GM21786 (cell line): ENCODE results near the gene LIME1.

Experiments used
- ATAC-seq: cut with Tn5 transposase; IDR thresholded peaks from one replicate; pipeline ENCODE4 v1.9.1; 2021; ENCODE audit not compliant: unreplicated experiment

LIME1 gene, protein sequence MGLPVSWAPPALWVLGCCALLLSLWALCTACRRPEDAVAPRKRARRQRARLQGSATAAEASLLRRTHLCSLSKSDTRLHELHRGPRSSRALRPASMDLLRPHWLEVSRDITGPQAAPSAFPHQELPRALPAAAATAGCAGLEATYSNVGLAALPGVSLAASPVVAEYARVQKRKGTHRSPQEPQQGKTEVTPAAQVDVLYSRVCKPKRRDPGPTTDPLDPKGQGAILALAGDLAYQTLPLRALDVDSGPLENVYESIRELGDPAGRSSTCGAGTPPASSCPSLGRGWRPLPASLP

DNA sequence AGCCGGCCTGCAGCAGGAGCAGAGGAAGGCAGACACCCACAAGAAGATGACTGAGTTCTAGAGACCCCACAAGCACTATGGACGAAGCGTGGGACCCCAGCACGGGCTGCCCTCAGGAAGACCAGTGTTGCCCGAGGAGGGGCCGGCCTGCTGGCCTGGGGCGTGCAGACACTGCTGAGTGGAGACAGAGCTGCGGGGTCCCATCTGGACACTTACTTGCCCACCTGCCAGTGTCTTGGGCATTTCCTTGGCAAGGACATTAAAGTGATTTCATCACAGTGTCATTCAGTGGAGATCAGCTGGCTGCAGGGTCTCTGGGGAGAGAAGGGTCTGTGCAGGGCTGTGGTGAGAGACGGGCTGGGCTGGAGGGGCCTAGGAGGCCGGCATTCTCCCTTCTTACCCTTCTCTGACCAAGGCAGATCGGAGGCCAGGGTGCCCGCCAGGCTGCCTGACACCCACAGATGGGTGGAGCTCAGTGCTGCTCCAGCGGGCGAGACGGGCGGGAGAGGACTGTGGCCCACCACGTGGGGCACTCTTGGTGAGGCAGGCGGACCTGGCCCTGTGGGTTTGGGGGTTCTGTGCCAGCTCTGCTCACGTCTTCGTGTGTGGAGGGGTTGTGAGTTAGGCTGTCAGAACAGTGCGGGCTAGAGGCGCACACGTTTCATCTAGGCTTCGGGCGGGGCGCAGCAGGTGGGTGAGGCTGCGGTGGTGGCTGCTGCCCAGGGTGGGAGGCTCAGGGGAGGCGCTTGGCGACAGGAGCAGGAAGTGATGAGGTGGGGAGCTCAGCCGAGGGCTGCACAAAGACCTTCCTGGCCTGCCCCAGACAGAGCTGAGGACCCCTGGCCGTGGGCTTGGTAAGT is at the start of gene LIME1:
Gene LIME1, plus strand, starts transcription at position 806 of the 860 bp plus-strand sequence. CDS start 886 bp downstream, outside the sequence.
- no peak for ATAC-seq

DNA sequence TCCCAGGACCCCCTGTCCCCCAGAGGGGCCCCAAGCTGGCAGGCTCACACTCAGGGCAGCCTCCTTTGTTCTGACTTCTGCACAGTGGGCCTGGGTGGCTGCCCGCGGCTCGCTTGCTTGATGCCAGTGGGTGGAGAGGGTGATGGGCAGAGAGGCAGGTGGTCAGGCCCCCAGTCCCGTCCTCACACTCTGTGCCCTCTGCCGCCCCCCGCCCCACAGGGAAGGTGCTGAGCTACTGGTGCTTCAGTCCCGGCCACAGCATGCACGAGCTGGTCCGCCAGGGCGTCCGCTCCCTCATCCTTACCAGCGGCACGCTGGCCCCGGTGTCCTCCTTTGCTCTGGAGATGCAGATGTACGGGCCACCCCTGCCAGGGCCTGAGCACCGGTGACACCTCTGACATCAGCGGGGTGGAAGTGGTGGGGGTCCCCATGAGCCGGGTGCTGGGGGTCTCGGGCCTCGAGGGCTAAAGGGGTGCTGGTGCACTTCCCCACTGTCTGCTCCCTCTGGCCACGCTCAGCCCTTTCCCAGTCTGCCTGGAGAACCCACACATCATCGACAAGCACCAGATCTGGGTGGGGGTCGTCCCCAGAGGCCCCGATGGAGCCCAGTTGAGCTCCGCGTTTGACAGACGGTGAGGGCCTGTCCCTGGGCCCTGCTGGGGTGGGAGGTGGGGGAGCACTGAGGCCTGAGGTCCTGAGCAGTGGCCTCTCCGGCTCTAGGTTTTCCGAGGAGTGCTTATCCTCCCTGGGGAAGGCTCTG is 48.9 kb upstream of the LIME1 start:
- no peak for ATAC-seq

DNA sequence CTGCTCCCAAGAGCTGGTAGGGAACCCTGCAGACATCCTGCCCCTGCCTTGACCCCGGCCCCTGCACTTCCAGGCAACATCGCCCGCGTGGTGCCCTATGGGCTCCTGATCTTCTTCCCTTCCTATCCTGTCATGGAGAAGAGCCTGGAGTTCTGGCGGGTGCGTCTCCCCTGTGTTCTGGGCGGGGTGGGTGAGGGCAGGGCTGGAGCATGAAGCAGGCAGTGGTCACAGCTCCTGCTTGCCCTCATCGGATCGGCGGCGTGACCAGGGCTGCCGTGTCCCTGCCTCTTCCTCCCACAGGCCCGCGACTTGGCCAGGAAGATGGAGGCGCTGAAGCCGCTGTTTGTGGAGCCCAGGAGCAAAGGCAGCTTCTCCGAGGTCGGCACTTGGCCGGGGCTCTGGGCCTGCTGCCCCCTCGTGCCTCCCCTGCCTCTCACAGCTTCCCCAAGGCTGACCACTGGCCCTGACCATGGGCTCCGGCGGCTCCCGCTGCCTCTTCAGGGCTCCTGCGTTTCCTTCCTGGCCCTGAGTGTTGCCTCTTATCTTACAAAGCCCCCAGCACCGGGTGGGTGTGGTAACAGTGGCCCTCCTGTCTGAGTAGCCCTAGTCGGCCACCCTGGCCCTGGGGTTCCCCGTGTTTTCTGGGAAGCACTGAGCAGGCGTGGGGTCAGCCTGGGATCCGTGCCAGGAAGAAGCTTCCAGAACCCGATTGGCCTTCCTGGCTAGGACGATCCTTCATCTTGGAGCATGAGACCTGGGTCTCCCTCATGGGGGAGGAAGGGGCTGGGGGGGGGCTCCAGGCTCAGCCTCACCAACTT is 48.0 kb upstream of the LIME1 start:
- no peak for ATAC-seq

DNA sequence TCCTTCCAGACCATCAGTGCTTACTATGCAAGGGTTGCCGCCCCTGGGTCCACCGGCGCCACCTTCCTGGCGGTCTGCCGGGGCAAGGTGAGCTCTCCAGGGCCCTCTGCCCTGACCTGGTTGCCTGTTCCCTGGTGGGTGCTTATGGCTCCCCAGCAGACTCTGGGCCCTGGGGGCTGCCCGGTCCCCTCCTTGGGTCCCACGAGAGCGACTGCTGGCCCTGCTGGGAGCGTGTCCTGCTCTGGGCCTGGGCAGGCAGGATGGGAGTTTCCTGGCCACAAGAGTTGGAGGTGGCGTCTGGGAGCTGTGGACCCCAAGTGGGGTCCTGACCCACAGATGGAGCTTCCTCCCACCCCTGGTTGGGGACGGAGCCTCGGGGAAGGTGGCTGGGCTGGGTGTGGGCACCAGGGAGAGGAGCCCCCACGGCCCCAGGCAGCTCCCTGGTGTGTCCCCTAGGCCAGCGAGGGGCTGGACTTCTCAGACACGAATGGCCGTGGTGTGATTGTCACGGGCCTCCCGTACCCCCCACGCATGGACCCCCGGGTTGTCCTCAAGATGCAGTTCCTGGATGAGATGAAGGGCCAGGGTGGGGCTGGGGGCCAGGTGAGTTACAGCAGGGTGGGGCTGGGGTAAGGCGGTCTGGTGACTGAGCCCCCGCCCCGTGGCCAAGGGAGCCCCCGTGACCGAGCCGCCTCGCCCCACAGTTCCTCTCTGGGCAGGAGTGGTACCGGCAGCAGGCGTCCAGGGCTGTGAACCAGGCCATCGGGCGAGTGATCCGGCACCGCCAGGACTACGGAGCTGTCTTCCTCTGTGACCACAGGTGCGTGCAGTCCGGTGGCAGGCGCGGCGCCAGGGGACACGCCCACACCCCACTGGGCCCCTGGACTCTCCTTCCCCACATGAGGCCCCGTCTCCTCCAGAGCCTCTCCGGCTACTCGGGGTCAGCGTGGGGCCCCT is 47.1 kb upstream of the LIME1 start:
- ATAC-seq: no peak

DNA sequence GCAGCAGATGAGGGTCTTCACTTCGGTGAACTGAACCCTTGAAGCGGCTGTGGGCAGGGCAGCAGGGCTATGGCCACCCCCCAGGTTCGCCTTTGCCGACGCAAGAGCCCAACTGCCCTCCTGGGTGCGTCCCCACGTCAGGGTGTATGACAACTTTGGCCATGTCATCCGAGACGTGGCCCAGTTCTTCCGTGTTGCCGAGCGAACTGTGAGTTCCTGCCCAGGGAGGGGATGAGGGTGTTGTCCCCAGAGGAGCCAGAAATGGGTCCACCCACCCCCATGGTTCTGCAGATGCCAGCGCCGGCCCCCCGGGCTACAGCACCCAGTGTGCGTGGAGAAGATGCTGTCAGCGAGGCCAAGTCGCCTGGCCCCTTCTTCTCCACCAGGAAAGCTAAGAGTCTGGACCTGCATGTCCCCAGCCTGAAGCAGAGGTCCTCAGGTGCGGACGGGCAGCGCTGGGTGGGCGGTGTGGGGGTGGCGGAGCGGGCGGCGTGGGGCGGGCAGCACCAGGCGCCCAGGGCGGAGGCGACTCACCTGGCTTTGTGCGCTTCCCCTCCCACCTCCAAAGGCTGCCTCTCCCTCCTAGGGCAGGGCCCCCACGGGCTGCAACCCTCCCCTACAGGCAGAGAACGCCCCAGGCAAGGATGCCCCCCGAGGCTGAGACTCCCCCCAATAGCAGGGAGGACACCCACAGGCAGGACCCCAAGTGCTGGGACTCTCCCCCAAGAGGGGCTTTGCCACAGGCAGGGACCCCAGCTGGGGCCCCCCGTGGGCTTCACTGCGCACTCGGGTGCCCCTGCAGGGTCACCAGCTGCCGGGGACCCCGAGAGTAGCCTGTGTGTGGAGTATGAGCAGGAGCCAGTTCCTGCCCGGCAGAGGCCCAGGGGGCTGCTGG is 46.2 kb upstream of the LIME1 start:
- no peak for ATAC-seq

DNA sequence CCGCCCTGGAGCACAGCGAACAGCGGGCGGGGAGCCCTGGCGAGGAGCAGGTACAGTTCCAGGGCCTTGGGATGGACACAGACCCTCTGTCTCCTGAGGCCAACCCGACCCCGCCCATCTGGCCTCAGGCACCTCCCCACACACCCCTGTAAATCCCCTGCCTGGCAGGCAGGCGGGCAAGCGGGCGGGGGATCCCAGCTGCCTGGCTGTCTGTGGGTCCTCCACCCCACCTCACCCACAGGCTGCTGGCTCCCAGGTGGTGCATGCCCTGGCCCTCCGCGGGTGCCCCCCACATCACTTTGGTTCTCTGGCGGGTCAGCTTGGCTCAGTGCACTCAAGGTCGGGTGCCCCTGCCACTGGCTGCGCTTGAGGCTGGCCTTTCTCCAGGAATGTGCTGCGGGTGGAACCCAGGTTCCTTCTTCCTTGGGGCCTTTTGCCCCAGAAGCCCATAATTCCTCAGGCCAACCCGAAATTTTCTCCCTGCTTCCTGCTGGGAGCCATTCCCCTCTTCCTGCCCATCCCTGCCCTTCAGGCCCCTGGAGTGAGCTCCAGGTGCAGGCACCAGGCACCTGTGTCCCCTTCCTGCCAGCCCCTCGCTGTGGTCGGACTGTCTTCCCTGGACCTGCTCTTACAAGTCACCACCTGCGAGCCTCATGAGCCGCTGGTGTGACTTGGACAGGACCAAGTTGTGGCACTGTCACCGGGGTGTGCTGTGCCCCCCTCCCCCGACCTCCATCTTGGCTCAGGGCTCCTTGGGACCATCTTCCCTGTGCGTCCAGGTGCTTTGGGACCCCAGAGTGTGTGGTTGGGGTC is 45.4 kb upstream of the LIME1 start:
- ATAC-seq: no peak

DNA sequence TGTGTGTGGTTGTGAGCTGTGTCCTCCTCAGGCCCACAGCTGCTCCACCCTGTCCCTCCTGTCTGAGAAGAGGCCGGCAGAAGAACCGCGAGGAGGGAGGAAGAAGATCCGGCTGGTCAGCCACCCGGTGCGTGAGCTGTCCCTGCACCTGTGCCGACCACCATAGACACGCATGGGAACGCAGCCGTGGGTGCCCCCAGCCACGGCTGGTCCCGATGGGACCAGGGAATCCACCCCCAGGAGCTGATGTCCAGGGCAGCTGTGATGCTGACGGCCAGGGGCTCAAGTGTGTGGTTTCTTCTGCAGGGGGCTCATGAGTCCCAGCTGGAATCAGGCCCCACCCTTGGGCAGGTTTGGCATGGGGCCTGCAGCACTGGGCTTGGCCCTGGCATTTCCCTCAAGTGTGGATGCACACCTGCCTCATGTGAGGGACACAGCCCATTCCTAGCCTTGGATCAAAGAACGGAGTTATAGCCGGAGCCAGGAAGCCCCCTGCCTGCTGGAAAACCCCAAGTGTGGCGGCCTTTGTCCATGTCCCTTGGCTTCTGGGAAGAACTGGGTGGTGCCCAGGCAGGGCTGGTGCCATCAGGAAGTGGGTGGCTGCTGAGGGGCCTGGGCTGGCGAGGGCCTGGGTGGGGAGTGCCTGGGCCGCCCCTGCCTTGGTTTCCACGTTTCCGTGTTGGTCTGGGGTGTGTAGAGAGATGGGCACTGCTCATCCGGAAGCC is 44.6 kb upstream of the LIME1 start:
- no peak for ATAC-seq

DNA sequence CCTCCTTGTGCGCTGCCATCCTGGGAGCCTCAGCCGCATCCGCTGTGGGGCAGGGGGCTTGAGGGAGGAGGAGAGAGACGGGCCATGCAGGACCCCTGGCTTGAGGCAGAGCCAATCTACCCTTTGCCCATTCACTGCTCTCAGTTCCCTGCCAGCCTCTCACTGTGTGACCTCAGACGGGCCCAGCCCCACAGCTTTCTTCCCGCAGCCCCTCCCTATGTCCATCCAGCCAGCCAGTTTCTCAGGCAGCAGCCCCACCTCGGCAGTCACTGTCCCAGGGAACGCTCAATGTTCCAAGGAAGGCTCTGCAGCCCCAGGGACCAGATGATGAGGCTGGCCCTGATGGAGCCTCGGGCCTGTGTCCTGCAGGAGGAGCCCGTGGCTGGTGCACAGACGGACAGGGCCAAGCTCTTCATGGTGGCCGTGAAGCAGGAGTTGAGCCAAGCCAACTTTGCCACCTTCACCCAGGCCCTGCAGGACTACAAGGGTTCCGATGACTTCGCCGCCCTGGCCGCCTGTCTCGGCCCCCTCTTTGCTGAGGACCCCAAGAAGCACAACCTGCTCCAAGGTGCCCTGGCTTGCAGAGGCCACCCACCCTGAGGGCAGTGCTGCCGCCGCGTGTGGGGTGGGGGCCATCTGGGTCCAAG is 43.9 kb upstream of the LIME1 start:
- ATAC-seq: no peak

DNA sequence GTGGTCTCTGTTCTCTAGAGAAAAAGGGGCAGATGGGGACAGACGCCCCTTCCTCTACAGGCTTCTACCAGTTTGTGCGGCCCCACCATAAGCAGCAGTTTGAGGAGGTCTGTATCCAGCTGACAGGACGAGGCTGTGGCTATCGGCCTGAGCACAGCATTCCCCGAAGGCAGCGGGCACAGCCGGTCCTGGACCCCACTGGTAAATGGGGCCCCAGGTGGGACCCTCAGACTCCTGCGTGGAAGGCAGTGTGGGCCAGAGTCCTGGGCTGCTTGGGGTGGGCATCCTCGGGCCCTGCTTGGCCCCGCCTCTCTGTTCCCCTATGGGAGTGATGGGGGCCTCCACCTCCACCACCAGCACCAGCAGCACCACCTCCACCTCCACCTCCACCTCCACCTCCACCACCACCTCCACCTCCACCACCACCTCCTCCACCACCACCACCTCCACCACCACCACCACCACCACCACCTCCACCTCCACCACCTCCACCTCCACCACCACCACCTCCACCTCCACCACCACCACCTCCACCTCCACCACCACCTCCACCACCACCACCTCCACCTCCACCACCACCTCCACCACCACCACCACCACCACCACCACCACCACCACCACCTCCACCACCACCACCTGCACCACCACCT is 43.3 kb upstream of the LIME1 start:
- ATAC-seq: no peak

DNA sequence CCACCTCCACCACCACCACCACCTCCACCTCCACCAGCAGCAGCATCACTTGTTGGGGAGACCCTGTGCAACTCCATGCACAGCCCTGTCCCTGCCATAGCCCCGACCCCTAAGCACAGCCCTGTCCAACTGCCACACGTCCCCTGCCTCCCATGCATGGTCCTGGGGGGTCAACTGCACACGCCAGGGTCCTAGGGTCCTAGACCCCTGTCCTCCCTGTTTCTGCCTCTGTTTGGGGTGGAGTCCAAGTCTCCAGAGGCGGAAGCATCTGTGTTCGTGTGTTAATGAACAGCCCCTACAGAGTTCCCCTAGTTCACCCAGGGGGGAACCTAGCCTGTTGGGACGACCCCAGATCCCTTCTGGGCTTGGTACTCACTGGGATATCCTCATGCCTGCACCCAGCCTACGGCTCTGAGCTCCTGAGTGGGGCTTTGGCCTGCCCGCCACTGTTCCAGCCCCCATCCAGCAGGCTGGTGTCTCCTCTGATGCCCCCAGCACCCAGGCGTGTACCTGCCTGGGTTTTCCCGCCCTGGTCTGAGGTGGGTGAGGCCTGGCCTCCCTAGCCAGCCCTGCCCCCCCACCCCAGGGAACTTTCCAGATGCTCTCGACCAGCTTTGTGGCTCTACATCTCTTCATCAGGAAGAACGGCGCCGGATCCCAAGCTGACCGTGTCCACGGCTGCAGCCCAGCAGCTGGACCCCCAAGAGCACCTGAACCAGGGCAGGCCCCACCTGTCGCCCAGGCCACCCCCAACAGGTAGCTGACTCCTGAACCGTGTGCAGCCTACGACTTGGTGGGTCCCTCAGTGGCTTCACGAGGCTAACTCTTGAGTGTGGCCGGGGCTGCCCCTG is 42.5 kb upstream of the LIME1 start:
- ATAC-seq: no peak

DNA sequence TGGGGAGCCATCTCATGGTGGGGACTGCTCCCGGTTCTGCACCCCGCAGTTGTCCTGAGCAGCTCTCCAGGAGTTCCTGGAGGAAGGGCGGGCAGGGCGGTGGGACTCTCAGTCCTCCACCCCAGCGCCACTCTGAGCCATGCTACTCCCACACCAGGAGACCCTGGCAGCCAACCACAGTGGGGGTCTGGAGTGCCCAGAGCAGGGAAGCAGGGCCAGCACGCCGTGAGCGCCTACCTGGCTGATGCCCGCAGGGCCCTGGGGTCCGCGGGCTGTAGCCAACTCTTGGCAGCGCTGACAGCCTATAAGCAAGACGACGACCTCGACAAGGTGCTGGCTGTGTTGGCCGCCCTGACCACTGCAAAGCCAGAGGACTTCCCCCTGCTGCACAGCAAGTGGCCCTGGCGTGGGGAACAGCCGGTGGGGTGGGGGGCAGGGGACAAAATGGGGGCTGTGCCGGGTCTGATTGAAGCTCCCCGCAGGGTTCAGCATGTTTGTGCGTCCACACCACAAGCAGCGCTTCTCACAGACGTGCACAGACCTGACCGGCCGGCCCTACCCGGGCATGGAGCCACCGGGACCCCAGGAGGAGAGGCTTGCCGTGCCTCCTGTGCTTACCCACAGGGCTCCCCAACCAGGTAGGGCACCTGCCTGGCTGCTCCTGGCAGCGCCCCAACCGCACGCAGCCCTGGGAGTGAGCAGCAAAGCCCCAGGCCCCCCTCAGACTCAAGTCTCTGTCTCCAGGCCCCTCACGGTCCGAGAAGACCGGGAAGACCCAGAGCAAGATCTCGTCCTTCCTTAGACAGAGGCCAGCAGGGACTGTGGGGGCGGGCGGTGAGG is 41.7 kb upstream of the LIME1 start:
- ATAC-seq: no peak

DNA sequence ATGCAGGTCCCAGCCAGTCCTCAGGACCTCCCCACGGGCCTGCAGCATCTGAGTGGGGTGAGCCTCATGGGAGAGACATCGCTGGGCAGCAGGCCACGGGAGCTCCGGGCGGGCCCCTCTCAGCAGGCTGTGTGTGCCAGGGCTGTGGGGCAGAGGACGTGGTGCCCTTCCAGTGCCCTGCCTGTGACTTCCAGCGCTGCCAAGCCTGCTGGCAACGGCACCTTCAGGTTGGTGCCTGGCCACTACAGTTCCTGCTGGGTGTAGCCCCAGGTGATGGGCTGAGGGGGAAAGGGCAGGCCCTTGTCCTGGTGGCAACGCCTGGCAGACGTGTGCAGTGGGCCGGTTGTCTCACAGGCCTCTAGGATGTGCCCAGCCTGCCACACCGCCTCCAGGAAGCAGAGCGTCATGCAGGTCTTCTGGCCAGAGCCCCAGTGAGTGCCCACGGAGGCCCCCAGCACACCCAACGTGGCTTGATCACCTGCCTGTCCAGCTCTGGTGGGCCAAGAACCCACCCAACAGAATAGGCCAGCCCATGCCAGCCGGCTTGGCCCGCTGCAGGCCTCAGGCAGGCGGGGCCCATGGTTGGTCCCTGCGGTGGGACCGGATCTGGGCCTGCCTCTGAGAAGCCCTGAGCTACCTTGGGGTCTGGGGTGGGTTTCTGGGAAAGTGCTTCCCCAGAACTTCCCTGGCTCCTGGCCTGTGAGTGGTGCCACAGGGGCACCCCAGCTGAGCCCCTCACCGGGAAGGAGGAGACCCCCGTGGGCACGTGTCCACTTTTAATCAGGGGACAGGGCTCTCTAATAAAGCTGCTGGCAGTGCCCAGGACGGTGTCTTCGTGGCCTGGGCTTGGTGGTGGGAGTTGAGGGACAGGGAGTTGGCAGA is 40.8 kb upstream of the LIME1 start:
- no peak for ATAC-seq

DNA sequence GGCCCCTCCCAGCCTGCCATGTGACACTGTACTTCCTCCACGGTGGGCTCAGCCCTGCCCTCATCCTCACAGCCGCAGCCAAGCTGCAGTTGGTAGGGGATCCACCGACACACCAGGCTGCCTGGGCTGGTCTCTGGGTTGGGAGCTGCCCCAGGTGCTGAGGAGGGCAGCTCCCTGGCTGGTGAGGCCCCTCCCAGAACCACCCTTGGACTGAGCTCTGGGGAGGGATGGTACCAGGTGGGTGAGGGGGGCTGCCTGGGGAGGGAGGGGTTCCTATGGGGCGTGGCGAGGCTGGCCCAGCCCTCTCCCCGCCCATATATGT is 40.2 kb upstream of the LIME1 start:
- no peak for ATAC-seq
